DMS153 (cell line): ENCODE measurements around the gene PCDH19.

Experiments
- DNase-seq: peaks from one replicate; lab custom pipeline; 2025; lab: John Stamatoyannopoulos, UW

The PCDH19 gene

DNA sequence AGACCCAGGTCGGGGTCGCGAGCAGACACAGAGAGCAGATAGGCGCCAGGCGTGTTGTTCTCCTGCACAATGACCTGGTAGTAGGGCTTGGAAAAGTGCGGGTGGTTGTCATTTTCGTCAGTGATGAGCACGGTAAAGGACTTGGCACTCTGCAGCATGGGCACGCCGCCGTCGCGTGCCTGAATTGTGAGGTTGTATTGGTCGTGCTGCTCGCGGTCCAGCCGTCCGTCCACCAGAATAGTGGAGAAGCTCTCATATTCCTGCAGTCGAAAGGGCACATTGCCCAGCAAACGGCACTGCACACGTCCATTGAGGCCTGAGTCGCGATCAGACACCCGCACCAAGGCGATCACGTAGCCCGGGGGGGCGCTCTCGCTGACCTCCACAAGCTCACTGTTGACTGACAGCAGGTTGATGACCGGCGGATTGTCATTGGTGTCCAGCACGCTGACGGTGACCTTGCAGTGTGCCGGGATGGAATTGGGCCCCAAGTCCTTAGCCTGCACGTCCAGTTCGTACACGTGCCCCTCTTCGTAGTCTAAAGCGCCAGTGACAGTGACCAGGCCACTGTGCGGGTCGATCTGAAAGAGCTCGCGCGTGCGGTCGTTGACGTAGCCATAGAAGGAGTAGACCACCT lies 2.8 kb downstream of the PCDH19 start:
- no peak for DNase-seq

DNA sequence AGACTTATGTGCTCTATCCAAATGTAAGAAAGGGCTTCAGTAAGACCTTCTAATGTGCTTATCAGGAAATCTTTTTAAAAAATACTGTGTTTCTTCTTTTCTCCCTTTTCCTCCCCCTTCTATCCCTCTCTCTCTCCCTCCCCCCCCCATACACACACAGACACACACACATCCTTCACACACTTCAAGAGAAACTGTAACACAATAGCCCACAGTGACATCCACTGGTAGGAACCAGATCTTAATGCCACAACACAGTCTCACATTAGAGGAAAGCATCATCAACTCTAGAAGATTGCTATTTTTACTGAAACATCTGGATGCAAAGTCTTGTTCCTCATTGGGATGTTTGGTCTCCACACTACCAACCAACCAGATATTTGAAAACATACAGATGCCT lies 4.6 kb downstream of the PCDH19 start:
- no peak for DNase-seq

DNA sequence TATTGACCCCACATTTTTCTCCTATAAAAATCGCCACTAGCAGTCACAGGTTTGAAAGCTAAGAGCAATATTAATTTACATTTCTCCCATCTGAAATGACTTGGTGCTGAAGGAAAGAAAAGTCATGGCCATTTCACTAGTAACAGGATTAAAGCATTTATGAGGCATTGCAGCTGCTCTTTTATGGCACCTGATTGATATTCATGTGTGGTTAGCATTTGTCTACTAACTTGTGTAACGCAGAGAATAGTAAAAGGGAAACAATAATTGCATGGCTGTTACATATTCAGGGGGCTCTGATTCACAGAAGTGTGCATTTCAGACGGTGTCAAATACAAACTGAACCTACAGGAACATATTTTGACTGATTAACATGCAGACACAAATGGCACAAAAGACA lies 5.2 kb downstream of the PCDH19 start:
- DNase-seq, result no peak

DNA sequence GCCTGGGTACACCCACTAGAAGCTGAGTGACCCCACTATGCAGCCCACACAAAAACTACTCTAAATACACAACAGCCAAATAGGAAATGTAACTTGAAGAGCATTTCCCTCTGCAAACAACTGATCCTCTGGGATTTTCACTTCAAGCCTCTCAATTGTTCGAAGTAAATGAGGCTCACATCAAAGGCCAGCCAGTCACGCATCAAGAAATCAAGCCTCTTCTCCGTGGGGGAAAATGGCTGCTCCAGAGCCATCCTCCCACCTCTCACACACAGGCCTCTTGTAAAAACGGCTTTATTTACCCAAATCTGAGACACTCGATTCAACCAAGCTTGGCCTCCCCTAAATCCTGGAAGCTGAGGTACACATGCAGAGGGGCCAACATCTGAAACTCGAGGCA lies 14.3 kb downstream of the PCDH19 start:
- DNase-seq, result no peak

DNA sequence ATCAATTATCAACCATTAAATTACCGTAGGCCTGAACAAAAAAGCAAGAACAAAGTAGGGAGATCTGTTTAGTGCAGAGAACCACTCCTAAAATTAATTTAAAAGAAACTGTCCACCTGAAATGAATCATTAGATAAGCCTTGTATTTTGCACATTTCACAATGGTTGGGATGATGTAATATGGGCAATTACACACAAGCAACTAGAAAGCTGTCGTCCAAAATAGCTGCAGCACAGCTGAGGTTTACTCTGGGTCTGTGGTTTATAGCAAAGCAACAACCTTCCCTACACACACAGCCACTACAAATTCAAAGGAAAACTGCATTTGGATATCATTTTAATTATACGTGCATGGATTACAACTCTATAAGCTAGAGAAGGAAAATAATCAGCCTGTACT lies 28.5 kb downstream of the PCDH19 start:
- no peak for DNase-seq

DNA sequence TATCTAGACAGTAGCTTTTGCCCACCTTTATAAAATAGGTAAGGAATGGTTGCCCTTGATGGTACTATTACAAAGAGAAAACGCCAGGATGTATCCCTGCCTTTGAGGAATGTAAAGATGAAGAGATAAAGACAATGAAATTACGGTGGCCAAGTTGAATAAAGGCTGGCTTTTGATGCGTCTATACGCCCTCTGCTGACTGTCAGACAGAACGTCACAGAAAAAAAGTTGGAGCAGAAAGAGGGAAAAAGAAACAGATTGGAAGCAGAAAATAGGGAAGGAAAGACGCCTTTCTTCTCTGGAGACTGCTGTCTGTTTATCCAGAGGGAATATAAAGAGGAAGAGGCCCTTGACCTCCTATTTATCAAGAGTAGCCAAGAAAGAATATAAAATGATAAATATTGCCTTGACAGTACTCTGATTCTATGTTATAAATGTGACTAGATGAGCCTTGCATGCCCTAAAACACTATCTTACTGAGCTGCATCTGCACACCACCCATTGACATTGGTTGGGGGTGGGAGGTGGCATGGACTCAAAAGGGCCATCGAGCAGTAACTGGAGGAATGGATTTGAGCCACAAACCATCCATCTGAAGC lies 30.6 kb downstream of the PCDH19 start:
- DNase-seq, result no peak

DNA sequence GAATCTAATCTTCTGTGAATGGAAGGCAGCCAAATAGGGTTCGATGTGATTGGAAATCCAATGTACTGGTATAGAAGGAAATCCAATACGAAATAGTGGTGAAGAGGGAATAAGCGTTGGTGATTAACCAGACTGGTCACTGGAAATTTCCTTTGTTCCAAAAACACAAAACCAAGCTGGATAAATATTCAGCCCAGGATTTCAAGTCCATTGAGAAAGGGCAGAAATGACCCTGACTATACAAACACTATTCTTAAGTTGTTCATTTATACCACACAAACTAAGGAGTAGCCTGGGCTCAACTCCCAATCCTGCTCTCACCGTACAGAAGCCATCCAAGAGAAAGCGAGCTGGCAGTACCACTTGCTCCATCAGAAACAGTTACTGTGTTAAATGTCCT lies 32.2 kb downstream of the PCDH19 start:
- no peak for DNase-seq

DNA sequence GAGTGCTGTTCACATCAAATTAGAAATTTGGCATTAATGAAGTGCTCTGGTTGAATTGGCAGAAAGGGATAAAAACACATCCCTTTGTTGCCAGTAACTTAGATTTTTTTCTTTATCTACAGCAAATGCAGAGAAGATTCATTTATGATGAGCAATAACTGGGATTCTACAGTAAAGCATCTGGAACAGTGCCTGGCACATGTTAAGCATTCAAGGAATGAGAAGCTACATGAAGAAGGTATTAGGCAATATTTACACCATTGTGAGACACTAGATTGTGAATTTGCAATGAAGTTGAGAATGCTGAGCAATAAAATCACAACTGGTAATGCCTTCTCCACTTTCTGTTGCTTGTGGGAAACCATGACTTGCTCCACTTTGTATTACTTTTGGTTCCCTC lies 33.5 kb downstream of the PCDH19 start:
- no peak for DNase-seq

DNA sequence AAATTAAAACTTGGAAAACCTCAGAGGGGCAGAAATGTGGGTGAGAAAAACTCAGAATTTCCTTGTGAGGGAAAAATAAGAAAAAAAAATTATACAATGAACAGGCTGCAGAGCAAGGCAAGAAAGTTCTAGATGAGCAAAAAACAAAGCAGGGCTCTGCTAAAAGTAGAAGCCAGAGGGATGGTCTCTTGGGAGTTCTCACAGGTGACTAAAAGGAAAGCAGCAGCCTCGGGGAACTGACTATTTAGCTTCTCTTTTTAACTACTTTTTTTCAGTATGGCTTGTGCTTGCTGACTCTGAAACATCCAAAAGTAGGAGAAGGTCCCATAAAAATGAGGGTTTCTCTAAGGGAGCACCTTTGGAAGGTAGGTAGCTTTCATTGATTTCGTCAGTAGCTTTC lies 36.4 kb downstream of the PCDH19 start:
- DNase-seq, result no peak

DNA sequence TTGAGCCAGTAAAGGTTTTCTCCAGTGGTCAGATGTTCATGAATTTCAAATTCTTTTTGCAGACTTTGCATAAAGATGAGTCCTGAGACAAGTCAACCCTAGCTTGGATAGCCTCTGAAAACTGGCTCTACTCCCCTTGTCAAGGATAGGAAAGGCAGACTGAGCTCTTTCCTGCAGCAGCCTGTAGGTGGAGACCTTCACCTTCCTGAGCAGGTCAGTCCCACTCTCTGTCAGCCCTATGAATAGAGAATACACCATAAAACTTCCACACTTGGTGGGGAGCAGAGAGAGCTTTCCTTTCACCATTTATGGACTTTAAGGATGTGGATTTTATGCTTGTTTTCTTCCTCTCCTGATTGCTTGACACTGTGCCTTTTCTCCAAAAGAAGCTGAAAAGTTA lies 41.9 kb downstream of the PCDH19 start:
- DNase-seq, result no peak

DNA sequence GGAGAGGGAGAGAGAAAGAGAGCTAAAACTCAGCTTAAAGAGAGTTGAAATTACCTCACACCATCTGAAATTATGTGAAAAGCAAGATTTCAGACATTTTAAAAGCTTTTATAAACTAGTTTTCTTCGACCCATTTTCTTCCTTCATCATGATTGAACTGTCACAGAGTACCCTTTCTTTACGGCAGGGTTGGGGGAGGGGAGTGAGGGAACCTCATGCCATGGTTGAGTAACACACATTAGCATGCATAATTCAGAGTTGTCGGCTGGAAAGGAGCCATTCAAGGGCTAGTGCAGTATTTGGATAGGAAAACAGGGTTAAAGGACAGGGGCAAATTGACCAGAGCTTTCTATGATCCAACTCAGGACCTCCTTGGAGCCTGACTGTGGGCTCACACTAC lies 46.2 kb downstream of the PCDH19 start:
- DNase-seq, result no peak

DNA sequence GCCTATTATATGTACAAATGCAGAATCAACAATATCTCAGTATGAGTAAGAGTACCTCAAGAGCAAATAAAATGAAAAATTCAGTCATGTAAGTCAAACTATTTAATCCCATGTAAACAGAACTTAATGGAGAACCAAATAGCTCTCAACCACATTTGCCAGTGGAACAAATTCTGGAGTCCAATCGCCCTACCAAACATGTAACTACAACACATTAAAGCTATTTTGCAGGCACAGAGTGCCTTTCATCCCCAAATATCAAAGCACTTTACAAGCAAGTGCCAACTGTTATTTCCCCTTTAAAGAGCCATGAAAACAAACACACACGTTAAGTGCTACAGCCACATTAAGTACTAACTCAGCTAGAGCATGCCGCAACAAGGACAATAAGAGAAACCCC lies 51.3 kb downstream of the PCDH19 start:
- no peak for DNase-seq

DNA sequence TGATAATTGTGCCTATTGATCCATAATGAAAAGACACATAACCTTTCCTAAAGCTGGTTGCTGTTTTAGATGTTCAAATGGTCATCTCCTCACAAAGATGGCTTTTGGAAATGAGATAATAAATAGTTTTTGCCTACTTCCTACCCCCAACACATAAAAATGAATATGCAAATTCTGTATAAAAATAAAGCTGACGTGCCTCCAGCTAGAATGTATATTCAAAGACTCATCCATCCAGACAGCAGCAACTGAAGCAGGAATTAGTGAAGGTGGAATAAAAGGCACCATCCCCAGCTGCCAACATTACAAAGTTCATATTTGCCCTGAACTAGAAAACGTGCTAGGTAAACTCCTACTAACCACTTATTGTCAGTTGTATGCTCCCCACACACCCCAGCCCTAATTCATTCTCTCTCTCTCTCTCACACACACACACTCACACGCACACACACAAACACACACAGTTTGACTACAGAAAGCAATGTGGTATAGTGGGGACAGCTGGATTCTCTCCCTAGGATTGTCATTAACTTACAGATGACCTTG lies 53.6 kb downstream of the PCDH19 start:
- no peak for DNase-seq

DNA sequence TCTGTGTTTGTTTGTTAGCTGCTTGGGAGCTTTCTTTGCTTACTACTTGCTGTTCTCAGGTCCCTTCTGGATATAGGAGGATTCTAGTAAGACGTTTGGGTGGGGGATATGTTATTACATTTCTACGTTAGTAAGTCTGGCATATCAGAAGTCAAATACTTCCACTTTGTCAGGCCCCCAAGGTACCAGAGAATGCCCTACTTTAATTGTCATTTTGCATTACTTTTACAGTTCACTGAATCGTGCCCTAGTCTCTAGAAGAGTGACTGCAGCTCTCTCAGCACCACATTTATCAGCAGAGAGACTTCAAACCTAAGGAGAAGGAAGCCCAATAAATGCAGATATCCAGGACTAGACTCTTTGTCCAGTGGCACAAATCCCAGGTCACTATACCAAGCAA lies 54.4 kb downstream of the PCDH19 start:
- DNase-seq, result no peak

DNA sequence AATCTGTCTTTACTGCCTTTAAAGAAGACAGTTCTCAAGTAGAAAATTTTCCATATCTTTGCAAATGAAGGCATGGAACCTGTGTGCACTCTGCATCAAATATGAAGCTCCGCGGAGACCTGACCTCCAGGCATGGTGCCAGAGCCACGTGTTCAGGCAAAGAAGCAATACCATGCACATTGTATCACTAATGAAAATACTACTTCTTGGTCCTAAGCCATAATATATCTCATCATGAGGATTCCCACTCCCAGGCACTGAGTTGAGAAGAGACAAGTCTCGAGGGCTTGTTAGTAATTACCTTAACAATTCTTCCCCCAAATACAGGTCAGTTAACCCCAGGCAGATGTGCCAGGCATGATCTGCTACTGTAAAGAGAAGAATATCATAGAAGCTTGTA lies 56.7 kb downstream of the PCDH19 start:
- DNase-seq, result no peak

DNA sequence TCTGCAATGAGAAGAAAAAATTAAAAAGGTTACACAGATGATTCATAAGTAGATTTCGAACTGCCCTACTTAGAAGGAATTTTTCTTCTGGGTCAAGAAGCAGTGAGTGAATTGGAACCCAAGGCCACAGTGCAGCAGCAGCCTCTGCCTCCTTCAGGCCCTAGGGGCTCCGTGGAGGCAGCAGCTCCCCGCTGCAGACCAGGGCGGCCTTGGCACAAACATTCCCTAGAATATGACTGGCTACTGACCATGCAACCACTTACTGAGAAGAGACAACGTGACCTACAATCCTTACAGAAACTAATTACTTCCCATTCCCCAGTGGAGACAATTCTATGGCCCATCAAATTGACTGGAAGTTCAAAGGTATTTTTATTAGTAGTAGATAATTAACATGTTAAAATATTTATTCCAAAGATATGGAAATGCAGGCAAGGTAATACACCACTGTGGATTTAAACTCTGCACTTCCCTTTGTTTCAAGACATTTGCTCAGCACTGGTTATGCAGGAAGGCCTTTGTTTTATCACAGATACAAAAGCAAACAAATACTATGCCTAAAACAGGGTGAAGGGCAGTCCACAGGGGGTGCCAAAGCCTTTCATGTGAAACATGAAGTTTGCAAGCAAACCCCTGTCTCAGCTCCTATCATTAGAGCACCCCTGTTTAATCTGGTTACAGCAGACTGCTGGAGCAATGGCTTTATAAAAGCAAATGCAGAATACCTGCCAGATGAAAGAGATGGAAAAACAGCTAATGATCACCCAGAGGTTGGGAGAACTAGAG lies 59.2 kb downstream of the PCDH19 start:
- no peak for DNase-seq

DNA sequence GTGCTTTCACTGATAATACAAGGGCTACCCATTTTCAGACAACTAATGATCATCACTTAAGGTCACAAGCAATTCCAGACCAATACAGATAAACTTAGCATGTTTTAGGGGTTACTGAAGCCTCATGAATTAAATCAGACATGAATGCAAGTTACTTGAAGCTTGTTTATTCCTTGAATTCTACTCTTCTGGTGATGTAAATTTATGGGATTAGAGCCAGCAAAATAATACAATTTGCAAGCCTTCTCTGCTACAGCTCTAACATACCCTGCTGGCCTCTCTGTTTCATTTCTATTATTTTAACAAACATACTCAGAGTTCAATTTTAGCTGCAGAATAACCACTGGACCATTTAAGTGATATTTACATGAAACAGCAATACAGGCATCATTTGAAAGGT lies 60.7 kb downstream of the PCDH19 start:
- DNase-seq, result no peak

DNA sequence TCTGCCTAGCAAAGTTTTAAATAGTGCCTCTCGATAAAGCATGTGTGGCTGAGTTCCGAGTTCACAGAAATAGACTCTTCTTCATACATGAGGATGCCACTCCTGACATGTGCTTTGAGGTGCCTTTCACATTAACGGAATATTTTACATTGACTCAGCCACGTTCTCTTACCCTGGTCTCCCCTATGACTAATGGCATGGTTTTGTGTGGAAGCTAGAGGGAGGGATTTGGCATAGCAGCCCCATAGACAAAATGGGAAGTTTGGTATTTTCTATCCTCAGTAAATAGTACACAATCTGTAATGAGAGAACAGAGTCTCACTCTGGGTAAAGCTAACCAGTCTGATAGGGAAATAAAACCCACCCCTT lies 68.9 kb downstream of the PCDH19 start:
- no peak for DNase-seq

DNA sequence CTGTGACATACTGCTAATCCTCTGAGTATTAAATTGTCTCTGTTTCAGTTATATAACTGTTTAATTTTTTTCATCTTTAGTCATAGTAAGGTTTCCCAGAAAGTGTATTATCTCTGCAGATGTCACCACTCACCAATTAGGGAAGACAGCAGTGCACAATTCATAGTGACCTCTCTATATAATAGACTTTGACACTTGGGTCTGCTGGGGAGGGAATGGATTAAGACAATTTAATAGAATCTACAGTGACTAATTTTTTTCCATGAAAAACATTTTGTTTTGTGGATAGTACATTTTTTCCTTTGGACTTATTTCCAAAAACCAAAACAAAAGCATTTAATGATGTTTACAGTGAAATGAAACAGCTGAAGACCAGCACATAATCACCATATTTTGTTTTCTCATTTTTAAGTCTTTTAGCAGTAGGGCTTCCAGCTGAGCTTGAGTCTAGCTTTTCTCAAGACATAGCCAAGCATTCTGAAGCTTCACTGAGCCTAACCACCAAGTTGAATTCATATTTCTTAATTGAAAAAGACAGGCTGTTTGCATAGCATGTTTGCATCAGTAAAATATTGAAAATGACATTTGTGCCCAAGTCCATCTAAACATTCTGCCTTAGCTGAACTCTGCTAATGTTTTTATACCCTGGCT lies 69.5 kb downstream of the PCDH19 start:
- DNase-seq, result no peak

DNA sequence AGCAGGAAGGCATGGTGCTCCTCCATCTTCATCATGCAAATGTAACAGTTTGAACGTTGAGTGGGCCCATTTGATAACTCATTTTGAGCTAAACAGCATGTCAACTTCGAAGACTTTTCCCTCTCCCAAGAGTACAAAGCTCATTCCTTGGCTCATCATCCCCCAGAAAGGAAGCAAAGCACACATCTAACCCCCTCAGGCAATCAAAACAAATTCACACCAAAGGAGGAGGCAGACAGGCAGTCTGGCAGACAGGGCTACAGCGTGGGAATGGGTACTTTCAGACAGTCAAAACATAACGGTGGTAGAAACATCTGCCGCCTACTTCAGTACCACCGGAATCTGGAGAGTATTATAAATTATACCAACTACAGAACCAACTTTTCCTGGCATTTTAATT lies 81.7 kb downstream of the PCDH19 start:
- no peak for DNase-seq

DNA sequence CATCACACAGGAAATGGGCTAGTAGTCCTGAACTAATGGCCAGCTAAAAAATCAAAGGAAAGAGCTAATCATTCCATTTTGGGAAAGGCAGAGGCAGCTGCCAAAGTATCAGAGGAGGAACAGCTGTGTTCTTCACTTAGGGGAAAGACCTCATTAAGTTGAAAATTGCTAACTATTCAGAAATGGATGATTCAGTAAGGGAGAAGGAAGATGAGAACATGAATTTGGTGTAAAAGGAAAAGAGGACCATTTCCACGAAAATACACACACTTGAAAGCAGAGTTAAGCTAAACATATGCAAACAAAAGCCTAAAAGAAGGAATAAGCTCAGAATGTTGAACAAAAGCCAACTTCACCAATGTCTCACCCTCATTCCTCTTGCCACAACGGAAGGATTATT lies 90.4 kb downstream of the PCDH19 start:
- DNase-seq, result no peak

DNA sequence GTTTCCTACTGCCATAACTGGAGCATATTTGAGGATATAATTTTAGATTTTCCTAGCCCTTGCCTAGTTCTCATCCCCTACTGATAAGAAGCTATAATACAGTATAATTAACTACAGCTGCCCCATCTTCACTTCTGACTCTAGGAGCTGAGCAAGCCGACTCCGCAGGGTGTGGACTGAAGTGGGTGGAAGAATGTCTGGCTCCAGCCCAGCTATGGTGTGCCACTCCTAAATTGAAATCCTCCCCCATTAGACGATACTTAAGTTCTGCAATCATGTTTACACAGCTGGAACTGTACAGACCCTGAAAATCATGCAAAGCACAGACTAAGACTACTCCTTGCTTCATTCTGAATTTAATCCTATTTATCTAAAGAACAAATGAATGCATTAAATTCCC lies 93.1 kb downstream of the PCDH19 start:
- no peak for DNase-seq

DNA sequence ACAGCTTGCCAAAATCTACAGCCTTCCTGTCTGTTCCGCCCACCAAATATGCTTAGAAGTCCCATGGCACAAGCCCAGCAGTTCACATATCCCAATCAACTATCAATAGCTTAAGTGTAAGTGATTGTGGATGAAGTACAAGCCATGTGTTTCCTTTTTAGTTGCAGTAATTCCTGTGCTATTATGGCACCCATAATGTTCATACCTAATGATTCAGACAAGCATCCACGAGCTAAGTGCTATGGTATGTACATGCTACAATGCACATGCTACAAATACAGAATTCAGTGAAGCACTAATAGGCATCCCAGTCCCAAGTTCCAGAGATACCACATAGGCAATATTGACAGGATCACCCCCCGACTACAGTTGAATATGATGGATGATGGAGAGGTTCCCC lies 94.5 kb downstream of the PCDH19 start:
- no peak for DNase-seq
